GM10266 (cell line): ENCODE results near the gene AHRR.

Experiments
- DNase-seq: peaks from one replicate; pipeline ENCODE4 v3.0.0; 2012; ENCODE audit errors: extremely low spot score
- CTCF ChIP-seq: IDR thresholded peaks from 2 replicates; pipeline ENCODE4 v1.5.1; 2012; ENCODE audit warnings: mild to moderate bottlenecking, low read depth; ENCODE audit not compliant: control insufficient read depth, insufficient read depth; ENCODE audit errors: missing control alignments

The AHRR gene

GRCh38 chr5:476814-477175, 155.3 kb downstream of the AHRR start:
- DNase-seq = no peak

GRCh38 chr5:477247-477646, 155.7 kb downstream of the AHRR start:
- no peak for DNase-seq
- no peak for TF ChIP-seq CTCF

More at GRCh38 chr5:476814-477175, 155.3 kb downstream of the AHRR start:
- TF ChIP-seq CTCF = no peak

- no peak for DNase-seq
- no peak for TF ChIP-seq CTCF
Observed at GRCh38 chr5:477871-478270, 156.4 kb downstream of the AHRR start.

- no peak for TF ChIP-seq CTCF
- no peak for DNase-seq
Observed at GRCh38 chr5:478369-478981, 157.0 kb downstream of the AHRR start.

GRCh38 chr5:478982-479535, 157.5 kb downstream of the AHRR start:
- no peak for DNase-seq

GRCh38 chr5:479566-480319, 158.2 kb downstream of the AHRR start:
- no peak for TF ChIP-seq CTCF
- no peak for DNase-seq

More at GRCh38 chr5:478982-479535, 157.5 kb downstream of the AHRR start:
- no peak for TF ChIP-seq CTCF

- TF ChIP-seq CTCF = no peak
- no peak for DNase-seq
Observed at GRCh38 chr5:481347-481746, 159.8 kb downstream of the AHRR start.
